H1 (cell line): Measurements from ENCODE around the gene STIM1. TPM values are rescaled to one million over a fixed set of nuclear protein-coding genes. Genes with fewer than 3 reads are reported as not detected.

ENCODE experiments used
- CTCF ChIA-PET: fragments of 300-600 bp; sonication (Branson Sonifier 250); formaldehyde crosslinking; loops from one replicate; lab custom pipeline; 2021; ENCODE audit not compliant: partially characterized antibody; lab: Charles Lee
- POLR2A ChIA-PET: fragments of 300-600 bp; sonication (Branson Sonifier 250); formaldehyde crosslinking; loops from one replicate; lab custom pipeline; 2021; ENCODE audit warnings: inconsistent platforms; ENCODE audit not compliant: partially characterized antibody; lab: Charles Lee
- DNase-seq, 2 experiments: peaks; one replicate each; pipeline versions ENCODE4 v3.0.0 to v3.0.0-alpha.2; 2010 to 2022; ENCODE audit warnings: low spot score in 2 of 2, low read depth in 1 of 2, mixed read lengths in 1 of 2
- FAIRE-seq: peaks from 2 replicates; lab custom pipeline; 2011; peaks lifted over from hg19 to GRCh38; lab: Jason Lieb, UNC
- H2AFZ ChIP-seq: 2 replicates; pipeline ENCODE4 v1.8.1; 2012; ENCODE audit warnings: low read length, inconsistent platforms
- H2AK5ac ChIP-seq: 2 replicates; pipeline ENCODE4 v1.6.1; 2013; ENCODE audit warnings: low read depth, low read length
- H2BK120ac ChIP-seq: replicated peaks from 2 replicates; pipeline ENCODE3; 2013; ENCODE audit warnings: low read depth, low read length, inconsistent platforms
- H2BK12ac ChIP-seq: 2 replicates; pipeline ENCODE4 v1.6.1; 2013; ENCODE audit warnings: low read depth, low read length
- H2BK15ac ChIP-seq: 2 replicates; pipeline ENCODE4 v1.6.1; 2013; ENCODE audit warnings: low read length
- H2BK20ac ChIP-seq: 2 replicates; pipeline ENCODE4 v1.6.1; 2013; ENCODE audit warnings: low read length
- H2BK5ac ChIP-seq: 2 replicates; pipeline ENCODE4 v1.6.1; 2013; ENCODE audit warnings: low read depth, low read length
- H3K14ac ChIP-seq: 2 replicates; pipeline ENCODE4 v1.6.1; 2013; ENCODE audit warnings: inconsistent platforms; ENCODE audit not compliant: insufficient read length
- H3K18ac ChIP-seq: 2 replicates; pipeline ENCODE4 v1.6.1; 2013; ENCODE audit warnings: low read length; ENCODE audit errors: extremely low read depth
- H3K23ac ChIP-seq: 2 replicates; pipeline ENCODE4 v1.6.1; 2013; ENCODE audit warnings: inconsistent platforms; ENCODE audit not compliant: insufficient read length
- H3K23me2 ChIP-seq: 2 replicates; pipeline ENCODE4 v1.6.1; 2013; ENCODE audit warnings: low read depth, low read length
- H3K27ac ChIP-seq: 2 replicates; pipeline ENCODE4 v1.6.1; 2011; ENCODE audit warnings: low read depth, low read length, inconsistent platforms
- H3K27me3 ChIP-seq, 4 experiments: replicated peaks in 1 of 4; 1 replicate in 1 of 4; 2 replicates in 3 of 4; pipeline versions ENCODE4 v1.6.1 to v1.8.1; 2011 to 2013; ENCODE audit warnings: low read length in 3 of 4, mild to moderate bottlenecking in 3 of 4, inconsistent platforms in 2 of 4, mixed read lengths in 2 of 4, moderate library complexity in 1 of 4; ENCODE audit not compliant: control insufficient read depth in 3 of 4, insufficient read depth in 3 of 4; ENCODE audit errors: extremely low read depth in 1 of 4
- H3K36me3 ChIP-seq, 4 experiments: 2 replicates each; pipeline versions ENCODE4 v1.6.1 to v1.8.1; 2011 to 2013; ENCODE audit warnings: mild to moderate bottlenecking in 4 of 4, low read length in 3 of 4, moderate library complexity in 2 of 4, control low read depth in 1 of 4, inconsistent platforms in 1 of 4; ENCODE audit not compliant: insufficient read depth in 4 of 4, control insufficient read depth in 2 of 4
- H3K4ac ChIP-seq: replicated peaks from 2 replicates; pipeline ENCODE3; 2013; ENCODE audit warnings: low read length, low read depth, mixed read lengths, inconsistent platforms; ENCODE audit not compliant: insufficient read length
- H3K4me1 ChIP-seq, 4 experiments: replicated peaks in 1 of 4; 1 replicate in 1 of 4; 2 replicates in 3 of 4; pipeline versions ENCODE4 v1.6.1 to v1.8.1; 2011 to 2013; ENCODE audit warnings: low read length in 3 of 4, inconsistent platforms in 2 of 4, mixed read lengths in 1 of 4; ENCODE audit not compliant: insufficient read depth in 4 of 4, control insufficient read depth in 3 of 4
- H3K4me2 ChIP-seq, 2 experiments: 2 replicates each; pipeline versions ENCODE4 v1.6.1 to v1.8.1; 2011 to 2013; ENCODE audit warnings: low read depth in 2 of 2, low read length in 2 of 2, control low read depth in 1 of 2, inconsistent platforms in 1 of 2, mild to moderate bottlenecking in 1 of 2; ENCODE audit not compliant: insufficient read depth in 1 of 2
- H3K4me3 ChIP-seq, 4 experiments: fragments of 200-600, 300-600 bp in 1 of 4; sonication (generic), shearing (Covaris generic), sonication (Bioruptor Twin) in 1 of 4; 2 replicates each; pipeline versions ENCODE4 v1.5.1 to v1.8.1; 2011 to 2016; ENCODE audit warnings: low read length in 4 of 4, low read depth in 3 of 4, control low read depth in 2 of 4, inconsistent platforms in 2 of 4, mild to moderate bottlenecking in 2 of 4, mixed read lengths in 1 of 4, moderate library complexity in 1 of 4; ENCODE audit not compliant: insufficient read depth in 2 of 4; ENCODE audit errors: extremely low read depth in 1 of 4
- H3K56ac ChIP-seq: replicated peaks from 2 replicates; pipeline ENCODE3; 2013; ENCODE audit warnings: low read depth, mild to moderate bottlenecking, mixed read lengths, low read length, inconsistent platforms; ENCODE audit not compliant: insufficient read length
- H3K79me1 ChIP-seq: 2 replicates; pipeline ENCODE4 v1.6.1; 2013; ENCODE audit warnings: low read depth, low read length, control low read depth
- H3K79me2 ChIP-seq, 2 experiments: 2 replicates each; pipeline versions ENCODE4 v1.6.1 to v1.8.1; 2012 to 2013; ENCODE audit warnings: low read length in 2 of 2, mild to moderate bottlenecking in 2 of 2, inconsistent platforms in 1 of 2; ENCODE audit not compliant: insufficient read depth in 2 of 2, control insufficient read depth in 1 of 2
- H3K9ac ChIP-seq, 4 experiments: replicated peaks in 1 of 4; 1 replicate in 1 of 4; 2 replicates in 3 of 4; pipeline versions ENCODE4 v1.6.1 to v1.8.1; 2011 to 2013; ENCODE audit warnings: low read depth in 3 of 4, low read length in 3 of 4, control low read depth in 2 of 4, mild to moderate bottlenecking in 2 of 4, moderate library complexity in 2 of 4, inconsistent platforms in 1 of 4; ENCODE audit errors: extremely low read depth in 1 of 4
- H3K9me3 ChIP-seq, 2 experiments: 2 replicates each; pipeline versions ENCODE4 v1.6.1 to v1.8.1; 2012 to 2013; ENCODE audit warnings: mild to moderate bottlenecking in 2 of 2, moderate library complexity in 2 of 2, control low read depth in 1 of 2, inconsistent platforms in 1 of 2, low read depth in 1 of 2, low read length in 1 of 2, mixed read lengths in 1 of 2; ENCODE audit not compliant: insufficient read depth in 2 of 2
- H4K20me1 ChIP-seq, 2 experiments: replicated peaks in 1 of 2; 2 replicates each; pipeline versions ENCODE3 to v1.8.1; 2011 to 2013; ENCODE audit warnings: inconsistent platforms in 2 of 2, low read length in 2 of 2, mild to moderate bottlenecking in 1 of 2; ENCODE audit not compliant: insufficient read depth in 2 of 2, control insufficient read depth in 1 of 2
- H4K5ac ChIP-seq: 2 replicates; pipeline ENCODE4 v1.6.1; 2013; ENCODE audit warnings: low read length, low read depth, mixed read lengths, inconsistent platforms; ENCODE audit not compliant: insufficient read length
- H4K8ac ChIP-seq: 2 replicates; pipeline ENCODE4 v1.8.0; 2013; ENCODE audit warnings: mild to moderate bottlenecking, moderate library complexity, low read length, inconsistent platforms; ENCODE audit not compliant: insufficient read depth; ENCODE audit errors: extremely low read depth
- H4K91ac ChIP-seq: replicated peaks from 2 replicates; pipeline ENCODE3; 2013; ENCODE audit warnings: low read length, mixed read lengths, inconsistent platforms; ENCODE audit not compliant: insufficient read length
- BCL11A ChIP-seq, 2 experiments: IDR thresholded peaks; one replicate each; pipeline ENCODE4 v1.6.1; 2011; ENCODE audit warnings: low read depth in 2 of 2, low read length in 2 of 2, mild to moderate bottlenecking in 2 of 2
- BRCA1 ChIP-seq: IDR thresholded peaks from 2 replicates; pipeline ENCODE4 v1.6.1; 2012; ENCODE audit warnings: low read depth, low read length, improper control_type of control experiment
- CBX5 ChIP-seq: fragments of 300-800, 300-1000 bp; sonication (generic); IDR thresholded peaks from 2 replicates; pipeline ENCODE4 v1.7.1; 2016; ENCODE audit warnings: antibody characterized with exemption, low read length, low read depth
- FOSL1 ChIP-seq: IDR thresholded peaks from 2 replicates; pipeline ENCODE4 v1.6.1; 2011; ENCODE audit warnings: mild to moderate bottlenecking, low read depth, low read length, moderate library complexity; ENCODE audit not compliant: insufficient read depth
- GABPA ChIP-seq: IDR thresholded peaks from 2 replicates; pipeline ENCODE4 v1.6.1; 2011; ENCODE audit warnings: mild to moderate bottlenecking, low read length, moderate library complexity, borderline replicate concordance; ENCODE audit not compliant: insufficient read depth
- KDM1A ChIP-seq: fragments of 200-600, 300-600 bp; sonication (generic); IDR thresholded peaks from 2 replicates; pipeline ENCODE4 v1.7.1; 2016; ENCODE audit warnings: mild to moderate bottlenecking, low read length, borderline replicate concordance
- KDM4A ChIP-seq: IDR thresholded peaks from one replicate; pipeline ENCODE4 v1.7.1; 2012; ENCODE audit warnings: low read depth, mild to moderate bottlenecking, moderate library complexity, low read length, inconsistent platforms; ENCODE audit not compliant: severe bottlenecking
- PHF8 ChIP-seq: fragments of 200-600 bp; sonication (generic); conservative IDR thresholded peaks from 2 replicates; pipeline ENCODE4 v1.7.1; 2012; ENCODE audit warnings: low read depth, mild to moderate bottlenecking, inconsistent platforms, low read length, moderate library complexity
- POLR2A ChIP-seq, 2 experiments: IDR thresholded peaks; 1 replicate in 1 of 2; 2 replicates in 1 of 2; pipeline ENCODE4 v1.6.1; 2011; ENCODE audit warnings: low read depth in 2 of 2, low read length in 2 of 2, mild to moderate bottlenecking in 2 of 2; ENCODE audit errors: control extremely low read depth in 1 of 2
- POLR2AphosphoS5 ChIP-seq: IDR thresholded peaks from 2 replicates; pipeline ENCODE4 v1.6.1; 2011; ENCODE audit warnings: low read depth, low read length
- RAD21 ChIP-seq, 2 experiments: IDR thresholded peaks in 1 of 2; conservative IDR thresholded peaks in 1 of 2; 2 replicates each; pipeline ENCODE4 v1.6.1; 2011; ENCODE audit warnings: low read depth in 2 of 2, low read length in 2 of 2, improper control_type of control experiment in 1 of 2, inconsistent platforms in 1 of 2, mild to moderate bottlenecking in 1 of 2, moderate library complexity in 1 of 2
- SIRT6 ChIP-seq: IDR thresholded peaks from one replicate; pipeline ENCODE4 v1.7.1; 2012; ENCODE audit warnings: low read length, inconsistent platforms
- TAF7 ChIP-seq: optimal IDR thresholded peaks from 2 replicates; pipeline ENCODE3; 2011; ENCODE audit warnings: low read depth, mild to moderate bottlenecking, inconsistent platforms, low read length, moderate library complexity, borderline replicate concordance
- polyA plus RNA-seq, 7 experiments: library from polyadenylated mRNA; depleted of rRNA in 3 of 7; stranded (reverse) in 5 of 7; unstranded in 2 of 7; fragments of >200 nt in 5 of 7; fragments of 200-250 nt in 2 of 7; gene quantifications; 1 replicate in 5 of 7; 2 replicates in 1 of 7; 4 replicates in 1 of 7; pipeline versions ENCODE4 v1.2.1 to v1.2.3, GENCODE V29; 2011 to 2013; ENCODE audit warnings: missing spikeins in 2 of 7, mixed read lengths in 2 of 7
- total RNA-seq: library from RNA; stranded (reverse); fragmentation: NEBNext Ultra II Directional; extraction: Animal tissue kit (Norgen Biotek cat#: 25700); gene quantifications from 2 replicates; pipeline ENCODE4 v1.2.1, GENCODE V29; 2021
- TF ChIP-seq, protein P1 (sequence below): IDR thresholded peaks from 2 replicates; pipeline ENCODE4 v1.6.1; 2011; ENCODE audit warnings: low read depth, mild to moderate bottlenecking, low read length; ENCODE audit not compliant: insufficient read depth

The STIM1 gene
- total and polyA plus RNA-seq, 2 of the 8 experiments (the other 6 are each of a cell fraction or from before 2014, with no cell fraction given): 11.1 to 12.2 TPM

DNA sequence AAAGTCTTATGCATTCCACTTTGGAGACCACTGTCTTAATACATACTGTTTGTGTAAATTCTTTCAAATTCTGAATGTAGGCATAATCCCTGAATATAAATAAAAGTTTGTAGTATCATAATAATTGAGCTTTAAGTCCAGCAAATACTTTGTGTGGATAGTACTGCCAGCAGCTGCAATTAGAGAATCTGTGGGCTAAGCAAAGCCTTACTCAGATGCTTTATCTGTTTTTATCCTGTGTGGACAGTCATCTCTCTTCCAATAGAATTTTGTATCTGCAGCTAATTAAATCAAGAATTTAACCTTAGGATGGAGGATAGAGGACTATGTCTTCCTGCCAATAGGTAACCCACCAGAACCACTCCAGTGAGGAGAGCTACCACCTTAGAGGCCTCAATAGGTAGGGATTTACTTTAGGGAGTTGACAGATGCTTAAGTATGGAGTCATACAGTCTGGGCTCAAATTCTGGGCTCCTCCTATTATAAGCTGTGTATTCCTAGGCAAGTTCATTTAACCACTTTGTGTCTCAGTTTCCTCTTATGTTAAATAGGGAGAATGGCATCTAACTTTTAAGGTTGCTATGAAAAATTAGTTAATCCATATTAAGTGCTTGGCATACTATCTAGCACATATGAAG is 71.1 kb downstream of the STIM1 start:
- Histone ChIP-seq H3K4me1 (no peaks in the 10 kb centered on the region), H3K79me2 (no peaks in the 10 kb centered on the region), H3K23me2 (no peaks in the 10 kb centered on the region), H3K18ac (no peak overlapping the region), H3K4me3 (no peak overlapping the region), H2BK5ac (no peak overlapping the region), H2BK12ac (no peak overlapping the region), H2BK15ac (no peak overlapping the region), H2AFZ (no peak overlapping the region), H4K8ac (no peak overlapping the region), H3K27ac (no peak overlapping the region), H3K36me3 (no peaks in the 10 kb centered on the region), H3K23ac (no peak overlapping the region), H3K14ac (no peak overlapping the region), H2AK5ac (no peak overlapping the region), H3K27me3 (peaks cover 0 to 1% (median 0%) of the 10 kb centered on the region in 4 experiments; a peak in 1 of 7 replicates), H3K79me1 (no peaks in the 10 kb centered on the region), H4K5ac (no peak overlapping the region), H3K9me3 (peaks cover 0 to 3% of the 10 kb centered on the region in 2 experiments; a peak in 1 of 4 replicates), H3K4me2 (no peak overlapping the region), H2BK120ac (no peak overlapping the region), H3K4ac (no peak overlapping the region), H4K91ac (no peak overlapping the region), H3K9ac (no peak overlapping the region), H2BK20ac (no peak overlapping the region), H3K56ac (no peak overlapping the region), H4K20me1 (peaks cover 0 to 2% of the 10 kb centered on the region in 2 experiments)
- CTCF ChIA-PET: interaction anchor here (0.5 to 2.6 kb wide), 13 partner anchors 9 to 146 kb away, joined by 3 to 11 read pairs (median 4); partner anchors contain the start of gene STIM1
- DNase-seq (no peak), FAIRE-seq (no peak)
- POLR2A ChIA-PET: no interaction called here
- no peak for TF ChIP-seq BRCA1
- TF ChIP-seq, protein P1, sequence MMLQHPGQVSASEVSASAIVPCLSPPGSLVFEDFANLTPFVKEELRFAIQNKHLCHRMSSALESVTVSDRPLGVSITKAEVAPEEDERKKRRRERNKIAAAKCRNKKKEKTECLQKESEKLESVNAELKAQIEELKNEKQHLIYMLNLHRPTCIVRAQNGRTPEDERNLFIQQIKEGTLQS: no peak
- TF ChIP-seq FOSL1: no peak
- no peak for TF ChIP-seq CBX5
- no peak for TF ChIP-seq POLR2A (IDR thresholded peaks at IDR 0.05; ENCODE audit: control extremely low read depth in 1 of 2, low read depth in 2 of 2, low read length in 2 of 2)
- TF ChIP-seq BCL11A (IDR thresholded peaks at IDR 0.05; ENCODE audit: low read depth in 2 of 2, low read length in 2 of 2): no peak
- no peak for TF ChIP-seq GABPA
- no peak for TF ChIP-seq TAF7
- no peak for TF ChIP-seq SIRT6
- no peak for TF ChIP-seq PHF8
- TF ChIP-seq RAD21 (IDR thresholded peaks at IDR 0.05 in 1 of 2, conservative IDR thresholded peaks at IDR 0.05 in 1 of 2; ENCODE audit: low read depth in 2 of 2, low read length in 2 of 2): no peak
- no peak for TF ChIP-seq POLR2AphosphoS5
- no peak for TF ChIP-seq KDM1A
- TF ChIP-seq KDM4A: no peak
